ENCODE measurements around the gene DROSHA. TPM values are rescaled to one million over a fixed set of nuclear protein-coding genes. Genes with fewer than 3 reads are reported as not detected.

DROSHA gene
- total and polyA plus RNA-seq, 2 donors (not counting 3 experiments of a cell fraction or from before 2014, with no cell fraction given): 49.1 to 96.4 TPM

DNA sequence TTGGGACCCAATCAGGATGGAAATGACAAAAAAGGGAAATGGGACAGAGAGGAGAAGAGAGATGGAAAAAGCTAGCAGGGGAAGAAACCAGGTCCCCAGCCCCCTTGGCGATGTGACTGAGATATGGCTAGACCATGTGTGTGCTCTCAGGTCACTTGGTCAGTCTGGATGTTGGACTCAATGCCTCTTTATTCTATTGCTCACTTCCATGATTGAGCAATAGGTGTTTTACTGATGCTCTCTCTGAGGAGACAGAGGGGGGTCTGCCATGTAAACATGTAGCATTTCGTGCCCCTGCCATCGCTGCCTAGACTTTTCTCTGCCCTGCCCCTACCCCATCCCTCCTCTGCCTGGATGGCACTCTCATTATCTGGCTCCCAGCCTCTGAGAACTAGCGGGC, 150.6 kb downstream of the DROSHA start:
- Histone ChIP-seq H3K27ac (ENCODE audit: insufficient read depth, low read depth, low read length) (no peak overlapping the region), H3K9me3 (replicated peaks; ENCODE audit: control insufficient read depth, insufficient read depth, low read length) (no peaks in the 10 kb centered on the region), H4K20me1 (replicated peaks; ENCODE audit: control insufficient read depth, extremely low read depth, insufficient read depth, low read length) (no peaks in the 10 kb centered on the region), H3K36me3 (ENCODE audit: control insufficient read depth in 2 of 2, extremely low read depth in 1 of 2, insufficient read depth in 2 of 2, low read length in 2 of 2) (no peaks in the 10 kb centered on the region), H3K27me3 (ENCODE audit: control insufficient read depth in 2 of 2, insufficient read depth in 2 of 2, low read length in 2 of 2) (no peaks in the 10 kb centered on the region), H3K4me1 (ENCODE audit: control insufficient read depth, extremely low read depth, insufficient read depth, low read length) (no peaks in the 10 kb centered on the region), H2AFZ (ENCODE audit: low read depth, low read length) (no peak overlapping the region), H3K79me2 (ENCODE audit: control insufficient read depth, insufficient read depth, low read length) (no peaks in the 10 kb centered on the region), H3K4me2 (ENCODE audit: insufficient read depth, low read length) (no peak overlapping the region), H3K4me3 (replicated peaks in 1 of 3; ENCODE audit: insufficient read depth in 1 of 3, low read depth in 1 of 3, low read length in 3 of 3) (no peak overlapping the region), H3K9me1 (replicated peaks; ENCODE audit: control insufficient read depth, extremely low read depth, insufficient read depth, low read length) (no peaks in the 10 kb centered on the region), H3K9ac (replicated peaks; ENCODE audit: extremely low read depth, insufficient read depth, low read length) (no peak overlapping the region)
- intact Hi-C loops (cut with micrococcal nuclease) (no loop called here), dilution Hi-C loops (cut with MboI; ENCODE audit: extremely low pct_ligation_motif_present, low sequenced_read_pairs) (no loop called here)
- POLR2A ChIA-PET: no interaction called here
- DNase-seq (ENCODE audit: low read depth, low spot score) (no peak), FAIRE-seq (no peak)
- TF ChIP-seq GATA2 (IDR thresholded peaks at IDR 0.05; ENCODE audit: insufficient read depth, insufficient read length, low read depth, low read length) (no peak), FOS (IDR thresholded peaks at IDR 0.05; ENCODE audit: borderline replicate concordance, insufficient read depth, low read length) (no peak), EZH2 (IDR thresholded peaks at IDR 0.05; ENCODE audit: borderline replicate concordance, low read depth, low read length, severe bottlenecking) (no peak), MYC (IDR thresholded peaks at IDR 0.05; ENCODE audit: low read depth, low read length) (no peak), JUN (IDR thresholded peaks at IDR 0.05; ENCODE audit: borderline replicate concordance, insufficient read depth, insufficient read length, low read depth) (no peak), POLR2A (IDR thresholded peaks at IDR 0.05; ENCODE audit: low read depth, low read length) (no peak), POLR2AphosphoS5 (IDR thresholded peaks at IDR 0.05; ENCODE audit: insufficient read depth, low read depth, low read length) (no peak)
- TF ChIP-seq, protein P1, sequence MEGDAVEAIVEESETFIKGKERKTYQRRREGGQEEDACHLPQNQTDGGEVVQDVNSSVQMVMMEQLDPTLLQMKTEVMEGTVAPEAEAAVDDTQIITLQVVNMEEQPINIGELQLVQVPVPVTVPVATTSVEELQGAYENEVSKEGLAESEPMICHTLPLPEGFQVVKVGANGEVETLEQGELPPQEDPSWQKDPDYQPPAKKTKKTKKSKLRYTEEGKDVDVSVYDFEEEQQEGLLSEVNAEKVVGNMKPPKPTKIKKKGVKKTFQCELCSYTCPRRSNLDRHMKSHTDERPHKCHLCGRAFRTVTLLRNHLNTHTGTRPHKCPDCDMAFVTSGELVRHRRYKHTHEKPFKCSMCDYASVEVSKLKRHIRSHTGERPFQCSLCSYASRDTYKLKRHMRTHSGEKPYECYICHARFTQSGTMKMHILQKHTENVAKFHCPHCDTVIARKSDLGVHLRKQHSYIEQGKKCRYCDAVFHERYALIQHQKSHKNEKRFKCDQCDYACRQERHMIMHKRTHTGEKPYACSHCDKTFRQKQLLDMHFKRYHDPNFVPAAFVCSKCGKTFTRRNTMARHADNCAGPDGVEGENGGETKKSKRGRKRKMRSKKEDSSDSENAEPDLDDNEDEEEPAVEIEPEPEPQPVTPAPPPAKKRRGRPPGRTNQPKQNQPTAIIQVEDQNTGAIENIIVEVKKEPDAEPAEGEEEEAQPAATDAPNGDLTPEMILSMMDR (IDR thresholded peaks at IDR 0.05; ENCODE audit: extremely low read depth in 1 of 2, insufficient read depth in 1 of 2, low read depth in 1 of 2, low read length in 2 of 2): no peak
- TF ChIP-seq, protein P2, sequence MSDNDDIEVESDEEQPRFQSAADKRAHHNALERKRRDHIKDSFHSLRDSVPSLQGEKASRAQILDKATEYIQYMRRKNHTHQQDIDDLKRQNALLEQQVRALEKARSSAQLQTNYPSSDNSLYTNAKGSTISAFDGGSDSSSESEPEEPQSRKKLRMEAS (IDR thresholded peaks at IDR 0.05; ENCODE audit: insufficient read depth, insufficient read length): no peak
- no TSS peak for BruUV-seq (replicated peaks)
- CTCF ChIA-PET: no interaction called here

All from endothelial cell of umbilical vein (primary cell).